Posterior vena cava (tissue), 2 donors: Measurements from ENCODE around the gene DNAJB1. TPM values are rescaled to one million over a fixed set of nuclear protein-coding genes. Genes with fewer than 3 reads are reported as not detected.
A peak's percentile ranks its signal among the peaks of the same experiment; 100 is the strongest.
"Not testable (repeated sequence)": the region's sequence is repeated elsewhere in the genome, so short reads cannot be mapped to it uniquely, and the experiment has no call there.

Source experiments
- DNase-seq: peaks from one replicate; pipeline ENCODE4 v3.0.0-alpha.2; 2020; ENCODE audit warnings: low spot score
- intact Hi-C, 2 donors: fragments of 100-400 bp; cut with DNase I; formaldehyde crosslinking; loops; one replicate each; pipeline versions ENCODE4 v1.14.1 to v1.14.2; 2022 to 2023
- long read RNA-seq, 2 donors: library from polyadenylated mRNA; unstranded; transcript quantifications; one replicate each; pipeline ENCODE4 v2.0.0, GENCODE V29; 2020 to 2021
- total RNA-seq, 2 donors: library from RNA; stranded (reverse); fragmentation: NEBNext Ultra II Directional; extraction: Animal tissue kit (Norgen Biotek cat#: 25700); gene quantifications; one replicate each; pipeline ENCODE4 v1.2.1, GENCODE V29; 2021
- donor health status: DM: yes; HTN: yes; CAD: no.
- donor health status: DM: yes; HTN: yes; CAD: no.

The DNAJB1 gene
- 10 to 100 TPM; 56.2 to 63.2 TPM for total RNA-seq
- long read RNA-seq, donor 1, transcript DNAJB1-201 (3 exons, 2,264 nt) = major isoform, 54 of 63 reads
- long read RNA-seq, donor 1, partial matches to known transcripts = 5 of 63 reads
- long read RNA-seq, donor 1, other reads (novel, unspliced or antisense) = 3 of 63 reads
- long read RNA-seq, donor 2, transcript DNAJB1-201 (3 exons, 2,264 nt) = major isoform, 322 of 344 reads
- long read RNA-seq, donor 2, partial matches to known transcripts = 8 of 344 reads
- long read RNA-seq, donor 2, other reads (novel, unspliced or antisense) = 14 of 344 reads

- peak; percentile 94 for DNase-seq
- intact Hi-C loops = no loop called here
Observed at GRCh38 chr19:14517840-14518505, at the start of gene DNAJB1. Gene DNAJB1, minus strand, starts transcription at chr19:14518397. Its CDS starts 48 bp downstream, at chr19:14518349.

DNA sequence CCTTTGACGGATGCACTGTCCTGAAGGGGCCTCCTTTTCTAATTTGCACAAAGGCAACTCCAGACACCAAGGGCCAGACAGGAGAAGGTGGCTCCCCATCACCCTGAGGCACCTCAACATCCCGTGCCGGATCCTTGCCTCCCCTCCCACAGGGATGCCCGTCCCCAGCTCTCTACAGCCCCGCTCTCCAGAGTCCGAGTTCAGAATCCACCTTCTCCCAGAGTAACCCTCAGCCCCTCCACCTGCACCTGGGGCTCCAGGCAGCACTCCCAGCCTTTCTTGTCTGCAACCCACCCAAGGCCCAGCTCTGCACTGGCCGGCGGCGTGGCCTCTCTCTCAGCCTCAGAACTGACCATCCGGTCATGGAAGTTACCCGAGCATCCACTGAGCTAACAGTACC lies 48.9 kb upstream of the DNAJB1 start:
- intact Hi-C loops = loop anchor here in 1 of 2 donors (5.0 kb wide), 1 partner anchor 120 kb away; no protein-coding TSS in a partner anchor
- DNase-seq = no peak

DNA sequence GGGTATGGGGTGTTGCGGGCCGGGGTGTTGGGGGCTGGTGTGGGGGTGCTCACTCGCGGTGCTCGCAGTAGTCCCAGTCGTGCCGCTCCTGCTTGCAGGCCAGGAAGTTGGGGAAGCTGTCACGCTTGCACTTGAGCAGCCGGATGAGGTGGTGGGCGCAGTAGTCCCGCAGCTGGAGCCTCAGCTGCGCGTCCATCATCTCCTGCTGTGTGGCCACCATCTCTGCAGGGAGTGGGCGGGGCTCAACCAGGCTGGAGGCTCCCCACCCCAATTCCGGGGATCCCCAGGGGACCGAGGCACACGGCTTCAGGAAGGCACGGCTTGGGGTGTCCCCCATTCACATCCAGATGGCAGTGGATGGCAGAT lies 48.5 kb upstream of the DNAJB1 start:
- intact Hi-C loops = loop anchor here in 1 of 2 donors (5.0 kb wide), 1 partner anchor 121 kb away; no protein-coding TSS in a partner anchor
- DNase-seq = no peak

DNA sequence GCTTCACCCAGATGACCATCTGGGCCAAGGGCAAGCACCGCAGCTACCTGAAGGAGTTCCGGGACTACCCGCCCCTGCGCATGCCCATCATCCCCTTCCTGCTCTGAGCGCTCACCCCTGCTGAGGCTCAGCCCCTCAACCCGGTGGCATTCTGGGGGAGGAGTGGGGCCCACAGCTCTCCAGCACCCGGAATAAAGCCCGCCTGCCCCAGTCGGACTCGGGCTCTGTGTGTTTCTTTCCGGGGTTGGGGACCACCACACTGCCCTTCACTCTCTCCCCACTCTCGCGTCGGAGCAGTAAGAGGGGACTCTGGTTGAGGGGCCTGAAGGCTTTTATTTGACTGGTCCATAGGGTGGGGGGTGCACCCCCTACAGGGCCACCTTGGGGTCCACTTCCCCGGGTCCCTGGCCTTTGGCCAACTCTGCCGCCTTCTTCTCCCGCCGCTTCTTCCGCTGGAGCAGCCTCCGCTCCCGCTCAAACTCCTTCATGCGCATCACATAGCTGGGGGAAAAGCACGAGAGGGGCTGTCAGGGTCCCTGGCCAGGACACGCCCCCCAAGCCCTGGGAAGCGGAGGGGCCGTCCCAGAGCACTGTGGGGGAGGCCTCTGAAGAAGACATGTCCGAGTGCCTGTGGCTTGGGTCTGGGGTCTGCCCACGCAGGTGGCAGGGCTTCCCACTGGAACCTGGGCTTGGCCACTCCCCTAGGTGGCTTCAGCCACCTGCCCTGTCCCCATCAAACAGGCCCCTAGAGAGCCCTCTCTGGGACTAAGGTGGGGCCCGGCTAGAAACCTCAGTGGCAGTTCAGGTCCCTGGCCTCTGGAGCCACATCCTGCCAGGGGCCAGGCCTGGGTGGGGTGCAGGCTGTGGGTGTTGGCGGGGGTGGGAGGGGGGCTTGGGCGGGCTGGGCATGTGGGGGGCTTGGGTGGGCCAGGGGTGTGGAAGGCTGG lies 47.8 kb upstream of the DNAJB1 start:
- no peak for DNase-seq
- intact Hi-C loops = loop anchor here in 1 of 2 donors (5.0 kb wide), 1 partner anchor 121 kb away; no protein-coding TSS in a partner anchor

GRCh38 chr19:14565298-14565679 lies 47.1 kb upstream of the DNAJB1 start:
- intact Hi-C loops = loop anchor here in 1 of 2 donors (5.0 kb wide), 1 partner anchor 122 kb away; no protein-coding TSS in a partner anchor
- DNase-seq = no peak

- intact Hi-C loops = loop anchor here in 1 of 2 donors (5.0 kb wide), 1 partner anchor 123 kb away; no protein-coding TSS in a partner anchor
- not testable (repeated sequence) for DNase-seq
Observed at GRCh38 chr19:14564652-14565297, 46.6 kb upstream of the DNAJB1 start.

- intact Hi-C loops = no loop called here
- no peak for DNase-seq
Observed at GRCh38 chr19:14563989-14564651, 45.9 kb upstream of the DNAJB1 start.

DNA sequence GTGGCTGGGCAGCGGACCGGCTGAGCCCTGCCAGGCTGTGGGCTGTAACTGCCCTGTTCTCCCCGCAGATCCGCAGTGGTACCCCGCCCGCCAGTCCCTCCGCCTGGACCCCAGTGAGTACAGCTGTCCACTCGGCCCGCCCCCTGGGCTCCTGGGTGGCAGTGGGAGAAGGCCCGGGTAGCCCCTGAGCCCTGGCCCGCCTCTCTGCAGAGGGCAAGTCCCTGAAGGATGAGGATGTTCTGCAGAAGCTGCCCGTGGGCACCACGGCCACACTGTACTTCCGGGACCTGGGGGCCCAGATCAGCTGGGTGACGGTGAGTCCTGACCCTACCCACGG lies 45.4 kb upstream of the DNAJB1 start:
- no peak for DNase-seq
- intact Hi-C loops = no loop called here

- no peak for DNase-seq
- intact Hi-C loops = no loop called here
Observed at GRCh38 chr19:14562660-14563589, 44.7 kb upstream of the DNAJB1 start.

DNA sequence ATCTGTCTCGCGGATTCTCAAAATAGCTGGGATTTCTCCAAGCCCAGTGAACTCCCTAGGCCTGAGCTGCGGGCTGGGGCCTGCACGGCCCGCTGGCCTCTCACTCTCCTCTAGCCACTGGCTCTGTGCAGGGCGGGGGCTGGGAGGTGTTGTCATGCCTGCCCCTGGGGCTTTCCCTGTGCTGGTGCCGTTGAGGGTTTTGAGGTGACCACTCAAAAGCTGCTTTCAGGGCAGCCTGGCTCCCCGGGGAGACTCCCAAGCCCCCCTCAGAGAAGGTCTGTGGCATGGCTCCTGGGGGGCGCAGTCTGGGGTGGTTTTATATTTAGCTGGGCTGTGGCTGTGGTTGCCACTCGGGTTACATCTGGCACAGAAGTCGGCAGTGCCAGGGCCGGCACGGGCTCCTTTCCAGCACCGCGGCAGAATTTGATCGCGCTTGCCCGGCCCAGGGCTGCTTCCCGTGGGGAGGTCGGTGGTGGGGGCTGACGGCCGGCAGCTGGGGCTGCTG lies 43.7 kb upstream of the DNAJB1 start:
- intact Hi-C loops = no loop called here
- no peak for DNase-seq

GRCh38 chr19:14561249-14561648 lies 43.1 kb upstream of the DNAJB1 start:
- no peak for DNase-seq
- intact Hi-C loops = no loop called here

DNA sequence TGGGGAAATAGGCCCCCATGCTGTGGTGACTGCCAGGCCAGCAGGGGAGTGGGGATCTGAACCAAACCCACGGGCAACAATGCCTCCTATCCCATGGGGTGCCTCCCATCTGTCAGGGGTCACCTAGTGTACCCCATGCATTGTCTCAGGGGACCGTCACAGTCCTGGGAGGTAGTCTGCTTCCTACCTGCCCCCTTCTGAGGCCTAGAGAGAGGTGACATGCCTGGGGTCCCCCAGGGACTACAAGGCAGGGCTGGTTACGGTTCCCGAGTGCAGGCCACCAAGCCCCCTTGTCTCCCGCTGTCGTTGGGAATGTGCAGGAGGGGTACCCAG lies 42.5 kb upstream of the DNAJB1 start:
- intact Hi-C loops = no loop called here
- DNase-seq = no peak

- intact Hi-C loops = loop anchor here in 1 of 2 donors (10.0 kb wide), 1 partner anchor 1565 kb away; no protein-coding TSS in a partner anchor
- no peak for DNase-seq
Observed at GRCh38 chr19:14559916-14560775, 41.9 kb upstream of the DNAJB1 start.

DNA sequence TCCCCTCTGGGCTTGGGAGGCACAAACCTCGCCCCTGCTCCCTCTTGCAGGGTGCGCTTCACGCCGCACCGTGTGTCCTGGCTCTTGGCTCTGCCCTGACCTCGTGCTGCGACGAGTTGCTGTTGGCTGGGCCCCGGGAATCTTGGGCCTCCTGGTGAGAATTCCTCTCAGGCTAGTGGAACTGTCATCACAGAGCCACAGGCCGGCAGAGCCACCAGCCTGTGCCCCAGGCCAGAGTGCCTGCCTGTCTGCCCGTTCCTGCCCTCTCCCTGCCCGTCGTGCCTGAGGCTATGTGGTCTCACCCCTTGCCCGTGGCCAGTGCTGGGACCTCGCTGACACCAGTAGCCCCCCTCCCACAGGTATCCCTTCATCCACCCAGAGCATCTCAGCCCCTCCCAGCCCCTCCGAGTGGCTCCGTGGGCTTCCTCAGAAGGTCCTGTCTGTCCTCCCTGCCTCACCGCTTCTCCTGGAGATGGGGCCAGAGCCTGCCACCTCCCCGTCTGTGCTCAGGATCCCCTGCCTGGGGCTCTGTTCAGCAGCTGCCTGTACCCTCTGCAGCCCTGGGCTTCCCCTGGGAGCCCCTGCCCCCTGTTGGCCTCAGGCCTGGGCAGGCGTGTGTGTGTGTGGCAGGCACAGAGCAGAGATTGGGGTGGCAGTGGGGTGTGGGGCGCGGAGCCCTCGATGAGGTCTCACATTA lies 40.3 kb upstream of the DNAJB1 start:
- no peak for DNase-seq
- intact Hi-C loops = loop anchor here in 1 of 2 donors (10.0 kb wide), 1 partner anchor 1566 kb away; no protein-coding TSS in a partner anchor

GRCh38 chr19:14556662-14557188 lies 38.5 kb upstream of the DNAJB1 start:
- intact Hi-C loops = loop anchor here in 1 of 2 donors (10.0 kb wide), 1 partner anchor 1568 kb away; no protein-coding TSS in a partner anchor
- DNase-seq = peak; percentile 93
